GM21528 (cell line): ENCODE results near the gene GYPA.
"Not testable (repeated sequence)": the region's sequence is repeated elsewhere in the genome, so short reads cannot be mapped to it uniquely, and the experiment has no call there.

ENCODE experiments used
- ATAC-seq: cut with Tn5 transposase; IDR thresholded peaks from one replicate; pipeline ENCODE4 v1.9.1; 2021; ENCODE audit warnings: mild to moderate bottlenecking, moderate library complexity; ENCODE audit not compliant: unreplicated experiment, low FRiP score

The GYPA gene

DNA sequence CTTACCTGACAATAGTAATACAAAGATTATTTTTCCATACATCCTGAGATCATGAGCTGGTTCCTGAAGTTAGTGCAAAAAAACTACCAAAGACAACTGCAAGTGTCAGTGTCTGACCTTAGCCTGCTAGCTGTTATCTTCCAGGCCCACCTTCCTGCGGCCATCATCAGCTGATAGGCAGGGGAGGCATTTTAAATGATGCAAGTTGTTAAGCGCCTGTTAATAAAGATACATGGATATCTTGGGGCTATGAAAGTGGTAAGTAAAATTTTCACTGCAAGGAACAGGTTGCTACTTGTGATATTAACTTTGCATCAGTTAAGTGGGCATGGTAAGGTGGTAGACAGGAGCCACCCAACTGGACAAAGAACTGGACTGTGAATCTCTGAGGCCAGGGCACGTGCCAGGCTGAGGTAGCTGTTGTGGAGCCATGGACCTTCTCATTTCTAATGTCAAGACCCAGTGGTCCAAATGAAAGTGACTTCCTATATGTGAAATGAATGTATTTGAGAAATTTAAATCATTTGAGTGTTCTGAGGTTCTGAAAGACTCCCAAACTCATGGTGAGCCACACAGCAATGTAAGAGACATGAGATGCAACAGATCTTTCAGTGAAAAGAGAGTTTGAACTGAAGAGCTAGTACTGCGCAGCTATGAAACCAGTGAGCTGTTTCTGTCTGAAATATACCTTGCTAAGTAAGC, at the start of gene GYPA:
Gene GYPA (minus strand): TSS at position 125 of the 702 bp plus-strand sequence. CDS start 83 bp downstream, at position 42.
- not testable (repeated sequence) for ATAC-seq

GRCh38 chr4:144190009-144190408, 49.5 kb upstream of the GYPA start:
- ATAC-seq = no peak

- peak; percentile 75 for ATAC-seq
These were observed 48.6 kb upstream of the GYPA start for GRCh38 chr4:144189121-144189520.

DNA sequence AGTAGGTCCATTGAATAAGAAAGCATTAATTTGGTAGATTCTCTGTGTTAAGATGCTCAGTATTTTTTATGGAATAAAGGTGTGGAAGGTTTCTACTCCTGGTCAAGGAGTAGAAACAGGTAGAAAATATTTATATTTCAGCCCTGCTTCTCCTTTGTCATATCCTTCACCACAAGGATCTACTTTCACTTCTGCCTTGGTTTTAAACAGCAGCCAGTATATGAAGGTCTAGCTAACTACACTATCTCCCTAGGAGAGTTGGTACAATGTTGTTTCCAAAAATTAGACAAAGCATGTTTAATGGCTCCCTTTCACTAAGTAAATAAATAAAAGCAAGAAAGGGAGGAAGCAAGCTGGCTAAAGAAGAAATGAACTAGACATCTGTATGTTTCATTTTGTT, 44.6 kb upstream of the GYPA start:
- no peak for ATAC-seq

DNA sequence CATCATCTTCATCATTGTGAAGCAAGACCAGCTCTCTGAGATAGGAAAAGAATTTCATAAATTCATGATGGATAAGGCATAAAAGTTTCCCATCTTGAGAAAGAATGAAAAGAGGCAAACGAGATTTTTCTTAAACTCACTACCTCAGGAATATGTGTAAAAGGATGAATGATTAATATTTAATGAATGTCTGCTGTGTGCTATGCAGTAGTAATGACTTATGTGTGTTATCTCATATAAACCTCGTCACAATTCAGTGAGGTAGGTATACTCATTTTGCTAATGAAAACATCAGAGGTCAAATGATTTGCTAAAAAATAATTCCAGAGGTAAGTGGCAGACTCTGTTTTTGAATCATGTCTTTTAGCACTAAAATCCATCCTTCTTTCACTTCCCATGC, 42.6 kb upstream of the GYPA start:
- ATAC-seq = no peak

DNA sequence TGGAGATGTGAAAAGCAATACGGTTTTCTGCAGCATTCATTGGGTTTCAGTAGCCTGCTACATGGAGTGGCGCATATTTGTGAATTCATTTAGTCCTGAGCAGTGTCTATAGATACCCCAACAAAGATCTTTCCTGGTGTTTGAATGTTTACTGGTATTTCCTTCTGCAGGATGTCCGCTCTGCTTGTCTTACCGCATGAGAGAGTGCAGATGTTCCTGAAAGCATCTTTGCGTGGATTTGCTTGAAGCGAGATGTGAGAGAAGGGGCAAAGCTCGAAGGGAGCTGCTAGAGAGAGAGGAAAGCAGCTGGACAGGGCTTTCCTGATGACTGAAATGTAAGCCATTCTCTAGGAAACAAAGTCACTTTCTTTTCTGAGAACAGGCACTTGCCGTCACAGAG, 40.9 kb upstream of the GYPA start:
- peak; percentile 49 for ATAC-seq

- ATAC-seq = no peak
These were observed 38.7 kb upstream of the GYPA start for GRCh38 chr4:144179152-144179739.

DNA sequence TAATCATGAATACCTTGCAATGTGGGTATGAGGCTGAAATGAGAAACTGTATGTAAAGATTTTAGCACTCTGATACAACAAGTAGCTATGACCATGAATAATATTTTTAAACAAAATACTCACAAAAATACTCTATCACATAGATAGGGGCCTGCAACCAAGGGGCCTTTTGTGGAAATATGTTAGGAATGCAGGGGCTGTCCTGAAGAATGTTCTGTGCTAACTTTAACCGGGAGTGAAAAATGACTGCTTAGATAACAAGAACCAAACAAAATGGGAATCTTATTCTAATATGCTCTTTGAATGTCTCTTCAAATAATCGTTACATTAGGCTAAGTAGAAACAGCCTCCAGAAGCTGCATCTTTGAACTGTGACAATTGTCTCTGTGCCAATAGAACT, 37.9 kb upstream of the GYPA start:
- ATAC-seq = no peak

GRCh38 chr4:144176476-144176875, 36.0 kb upstream of the GYPA start:
- ATAC-seq = no peak

DNA sequence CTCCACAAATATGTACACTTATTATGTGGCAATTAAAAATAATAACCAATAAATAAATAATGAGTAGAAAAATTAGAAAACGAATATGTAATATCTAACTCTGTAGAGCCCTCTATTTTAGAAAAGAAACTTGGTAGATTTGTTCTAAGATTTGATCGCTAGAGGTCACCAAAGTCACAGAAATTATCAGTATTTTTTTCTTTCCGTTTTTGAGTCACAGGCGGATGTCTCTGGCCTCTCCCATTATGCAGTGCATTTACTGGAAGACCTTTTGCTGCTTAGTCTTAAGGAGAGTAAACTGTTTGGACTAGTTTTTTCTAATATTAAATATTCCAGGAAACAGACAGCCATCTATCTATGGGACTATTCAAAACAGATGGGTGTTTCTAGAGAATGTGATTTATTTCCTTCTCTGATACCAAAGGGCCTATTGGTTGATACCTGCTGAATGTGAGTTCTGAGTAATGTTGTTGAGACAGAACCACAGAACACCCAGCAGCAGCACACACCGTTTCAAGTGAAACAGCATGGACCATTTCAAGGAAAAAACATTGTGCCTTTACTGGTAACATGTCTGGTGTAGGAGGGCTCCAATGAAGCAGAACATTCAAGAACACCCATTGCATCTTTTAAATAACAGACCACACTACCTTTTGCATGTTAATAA, 34.0 kb upstream of the GYPA start:
- ATAC-seq = peak; percentile 82

DNA sequence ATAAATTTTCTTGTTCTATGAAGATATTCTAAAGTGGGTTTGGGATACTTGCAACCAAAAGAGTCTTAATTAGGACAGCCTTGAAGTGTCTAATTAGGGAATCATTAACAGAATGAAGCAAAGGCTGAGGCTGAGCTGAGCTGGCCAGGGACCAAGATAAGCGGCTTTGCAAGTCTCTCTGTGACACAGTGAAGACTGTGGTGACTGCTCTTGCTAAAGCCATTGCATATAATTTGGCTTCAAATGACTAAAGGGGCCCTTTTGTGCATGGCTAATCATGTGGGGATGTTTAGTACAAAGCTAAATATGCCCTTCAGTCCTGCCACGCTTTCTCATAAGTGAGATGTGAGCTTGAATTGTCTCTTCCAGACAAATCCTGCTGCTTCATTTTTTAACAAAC, 31.2 kb upstream of the GYPA start:
- no peak for ATAC-seq

GRCh38 chr4:144169211-144169610, 28.7 kb upstream of the GYPA start:
- no peak for ATAC-seq

DNA sequence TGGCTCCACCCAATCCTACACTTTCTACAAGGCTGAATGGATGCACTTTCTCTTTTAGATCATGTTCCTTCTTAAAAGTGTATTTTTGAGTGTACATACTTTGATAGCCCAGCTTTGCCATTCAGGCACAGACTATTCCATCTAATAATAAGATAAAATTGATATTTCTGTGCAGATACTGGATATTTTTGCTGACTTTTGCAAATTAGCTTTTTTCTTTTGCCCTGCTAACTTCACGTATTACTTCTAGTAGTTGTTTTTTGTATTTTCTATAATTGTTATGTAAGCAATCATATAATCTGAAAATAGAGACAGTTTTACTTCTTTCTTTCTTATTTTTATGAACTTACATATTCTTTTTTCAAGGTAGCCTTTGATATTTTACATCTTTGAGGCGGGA, 13.5 kb upstream of the GYPA start:
- no peak for ATAC-seq

DNA sequence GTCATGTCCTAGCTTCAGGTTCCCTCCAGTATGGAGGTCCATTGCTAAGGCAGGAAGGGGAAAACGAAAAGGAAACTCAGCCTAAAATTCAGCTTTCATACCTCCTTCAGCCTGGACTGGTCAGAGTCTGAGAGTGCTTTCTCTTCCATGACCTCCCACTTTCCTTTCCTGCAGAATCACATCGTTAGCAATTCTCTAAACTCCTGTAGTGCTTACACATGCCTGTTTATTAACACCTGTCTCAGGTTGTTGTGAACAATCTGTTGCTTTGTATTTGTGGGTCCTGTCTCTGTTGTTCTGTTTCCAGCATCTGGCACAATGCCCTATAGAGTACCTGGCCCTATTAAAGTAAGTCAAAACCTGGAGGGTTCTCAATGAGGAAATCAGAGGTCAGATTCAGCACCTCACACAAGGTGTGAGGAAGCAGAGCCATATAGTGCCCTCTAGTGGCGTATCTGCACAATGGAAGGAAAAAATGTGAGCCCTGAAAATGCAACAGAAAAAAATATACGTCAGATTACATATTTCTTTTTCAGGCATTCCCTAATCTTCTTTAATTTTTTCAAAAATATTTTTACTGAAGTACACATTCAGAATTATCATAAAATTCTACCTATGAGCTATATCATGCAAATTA, 2.3 kb upstream of the GYPA start:
- ATAC-seq = peak; percentile 89

GRCh38 chr4:144141493-144141892, 975 bp upstream of the GYPA start:
- ATAC-seq = no peak

DNA sequence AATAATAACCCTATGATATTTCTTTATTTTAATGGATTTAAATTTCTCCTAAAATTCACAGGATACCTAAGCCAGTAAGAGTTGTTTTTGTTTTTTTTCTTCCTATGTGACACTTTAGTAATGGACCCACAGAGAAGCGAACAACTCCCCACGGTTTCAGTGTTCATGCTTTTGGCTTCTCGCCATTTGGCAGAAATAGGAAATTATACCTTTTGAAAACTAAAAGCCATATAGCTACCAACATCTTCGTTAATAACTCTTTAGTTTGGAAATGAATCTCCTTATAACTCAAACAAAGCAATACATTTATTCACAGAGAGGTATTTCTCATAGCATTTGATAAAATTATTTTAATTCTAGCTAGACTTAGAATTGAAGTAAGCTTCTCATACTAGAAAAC, 527 bp downstream of the GYPA start:
- not testable (repeated sequence) for ATAC-seq

GRCh38 chr4:144139547-144139946, 971 bp downstream of the GYPA start:
- ATAC-seq = not testable (repeated sequence)

DNA sequence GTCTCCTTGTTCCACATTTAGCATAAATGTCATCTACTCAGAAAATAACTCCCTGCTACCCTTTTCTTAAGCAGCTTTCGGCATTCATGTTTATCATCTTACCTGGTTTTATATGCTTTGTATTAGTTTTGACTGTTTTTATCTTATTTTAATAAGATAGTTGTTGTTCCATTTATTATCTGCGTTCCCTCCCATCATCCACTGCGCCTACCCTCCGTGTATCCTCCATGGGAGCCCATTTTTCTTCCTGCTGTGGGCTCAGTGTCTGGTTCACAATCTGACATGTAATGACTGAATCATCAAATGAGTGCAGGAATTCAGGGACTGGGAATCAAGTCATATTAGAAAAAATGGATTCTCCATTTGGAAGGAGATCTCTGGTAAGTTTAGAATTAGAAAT, 2.3 kb downstream of the GYPA start:
- not testable (repeated sequence) for ATAC-seq

GRCh38 chr4:144137137-144137931, 3.2 kb downstream of the GYPA start:
- not testable (repeated sequence) for ATAC-seq

GRCh38 chr4:144136189-144136588, 4.3 kb downstream of the GYPA start:
- not testable (repeated sequence) for ATAC-seq
